Measurements from ENCODE around the gene SETBP1. TPM values are rescaled to one million over a fixed set of nuclear protein-coding genes. Genes with fewer than 3 reads are reported as not detected.

Gene SETBP1
- total RNA-seq, 1 donor from 2014 or later, result 12.4 TPM

GRCh38 chr18:44876024-44876423 lies 195.3 kb downstream of the SETBP1 start:
- no peak for FAIRE-seq
- Histone ChIP-seq H3K4me2 (ENCODE audit: low read length) (no peak overlapping the region), H3K9me3 (ENCODE audit: insufficient read depth, low read depth, low read length) (no peaks in the 10 kb centered on the region), H3K4me3 (ENCODE audit: insufficient read depth, low read depth, low read length) (no peak overlapping the region), H3K9ac (ENCODE audit: low read length) (no peak overlapping the region), H3K4me1 (ENCODE audit: insufficient read depth, low read length) (no peaks in the 10 kb centered on the region), H3K27ac (ENCODE audit: low read depth, low read length) (no peak overlapping the region), H3K27me3 (ENCODE audit: insufficient read depth, low read length) (no peaks in the 10 kb centered on the region), H3K79me2 (ENCODE audit: insufficient read depth, low read length) (no peaks in the 10 kb centered on the region), H2AFZ (ENCODE audit: low read depth, low read length) (no peak overlapping the region), H4K20me1 (ENCODE audit: insufficient read depth, low read length) (no peaks in the 10 kb centered on the region), H3K36me3 (ENCODE audit: insufficient read depth, low read length) (no peaks in the 10 kb centered on the region)
- DNase-seq (ENCODE audit: low read depth), result no peak
- no peaks in the 10 kb centered on the region for H3K4me1 Mint-ChIP-seq (ENCODE audit: low read depth, unreplicated experiment)
- H3K9me3 Mint-ChIP-seq (ENCODE audit: unreplicated experiment), result peaks cover 6% of the 10 kb centered on the region
- H3K27ac Mint-ChIP-seq (ENCODE audit: unreplicated experiment), result no peak overlapping the region
- peaks cover 2% of the 10 kb centered on the region for H3K27me3 Mint-ChIP-seq (ENCODE audit: low read depth, unreplicated experiment)
- peaks cover 11% of the 10 kb centered on the region for H3K36me3 Mint-ChIP-seq (ENCODE audit: low read depth, unreplicated experiment)
- TF ChIP-seq CTCF (IDR thresholded peaks at IDR 0.05; ENCODE audit: insufficient read depth, low read depth, low read length) (no peak), EZH2 (IDR thresholded peaks at IDR 0.05; ENCODE audit: insufficient read depth, low read length) (no peak)
- no peak overlapping the region for H3K4me3 Mint-ChIP-seq (ENCODE audit: unreplicated experiment)

- Histone ChIP-seq H2AFZ (ENCODE audit: low read depth, low read length) (no peak overlapping the region), H3K4me3 (ENCODE audit: insufficient read depth, low read depth, low read length) (no peak overlapping the region), H3K4me1 (ENCODE audit: insufficient read depth, low read length) (no peaks in the 10 kb centered on the region), H3K9ac (ENCODE audit: low read length) (no peak overlapping the region), H4K20me1 (ENCODE audit: insufficient read depth, low read length) (no peaks in the 10 kb centered on the region), H3K9me3 (ENCODE audit: insufficient read depth, low read depth, low read length) (no peaks in the 10 kb centered on the region), H3K4me2 (ENCODE audit: low read length) (no peak overlapping the region), H3K36me3 (ENCODE audit: insufficient read depth, low read length) (no peaks in the 10 kb centered on the region), H3K27me3 (ENCODE audit: insufficient read depth, low read length) (no peaks in the 10 kb centered on the region), H3K79me2 (ENCODE audit: insufficient read depth, low read length) (no peaks in the 10 kb centered on the region), H3K27ac (ENCODE audit: low read depth, low read length) (no peak overlapping the region)
- no peak overlapping the region for H3K27ac Mint-ChIP-seq (ENCODE audit: unreplicated experiment)
- no peak for TF ChIP-seq CTCF (IDR thresholded peaks at IDR 0.05; ENCODE audit: insufficient read depth, low read depth, low read length)
- TF ChIP-seq EZH2 (IDR thresholded peaks at IDR 0.05; ENCODE audit: insufficient read depth, low read length), result no peak
- no peak overlapping the region for H3K4me3 Mint-ChIP-seq (ENCODE audit: unreplicated experiment)
- peaks cover 11% of the 10 kb centered on the region for H3K36me3 Mint-ChIP-seq (ENCODE audit: low read depth, unreplicated experiment)
- peaks cover 6% of the 10 kb centered on the region for H3K9me3 Mint-ChIP-seq (ENCODE audit: unreplicated experiment)
- H3K4me1 Mint-ChIP-seq (ENCODE audit: low read depth, unreplicated experiment), result no peaks in the 10 kb centered on the region
- FAIRE-seq, result no peak
- DNase-seq (ENCODE audit: low read depth), result no peak
- peaks cover 2% of the 10 kb centered on the region for H3K27me3 Mint-ChIP-seq (ENCODE audit: low read depth, unreplicated experiment)
Measured at GRCh38 chr18:44876755-44877154, 196.1 kb downstream of the SETBP1 start.

GRCh38 chr18:44878335-44878734 lies 197.6 kb downstream of the SETBP1 start:
- Mint-ChIP-seq H3K36me3 (ENCODE audit: low read depth, unreplicated experiment) (peaks cover 11% of the 10 kb centered on the region), H3K27me3 (ENCODE audit: low read depth, unreplicated experiment) (peaks cover 2% of the 10 kb centered on the region), H3K9me3 (ENCODE audit: unreplicated experiment) (peaks cover 6% of the 10 kb centered on the region), H3K27ac (ENCODE audit: unreplicated experiment) (no peak overlapping the region), H3K4me1 (ENCODE audit: low read depth, unreplicated experiment) (no peaks in the 10 kb centered on the region), H3K4me3 (ENCODE audit: unreplicated experiment) (no peak overlapping the region)
- no peaks in the 10 kb centered on the region for H4K20me1 ChIP-seq (ENCODE audit: insufficient read depth, low read length)
- H3K4me1 ChIP-seq (ENCODE audit: insufficient read depth, low read length), result no peaks in the 10 kb centered on the region
- FAIRE-seq (no peak), DNase-seq (ENCODE audit: low read depth) (no peak)
- H3K4me3 ChIP-seq (ENCODE audit: insufficient read depth, low read depth, low read length), result no peak overlapping the region
- H3K9me3 ChIP-seq (ENCODE audit: insufficient read depth, low read depth, low read length), result no peaks in the 10 kb centered on the region
- H3K36me3 ChIP-seq (ENCODE audit: insufficient read depth, low read length), result no peaks in the 10 kb centered on the region
- TF ChIP-seq CTCF (IDR thresholded peaks at IDR 0.05; ENCODE audit: insufficient read depth, low read depth, low read length) (no peak), EZH2 (IDR thresholded peaks at IDR 0.05; ENCODE audit: insufficient read depth, low read length) (no peak)
- H3K27ac ChIP-seq (ENCODE audit: low read depth, low read length), result no peak overlapping the region
- no peak overlapping the region for H2AFZ ChIP-seq (ENCODE audit: low read depth, low read length)
- no peaks in the 10 kb centered on the region for H3K79me2 ChIP-seq (ENCODE audit: insufficient read depth, low read length)
- H3K9ac ChIP-seq (ENCODE audit: low read length), result no peak overlapping the region
- no peaks in the 10 kb centered on the region for H3K27me3 ChIP-seq (ENCODE audit: insufficient read depth, low read length)
- H3K4me2 ChIP-seq (ENCODE audit: low read length), result no peak overlapping the region

All from astrocyte (in vitro differentiated cells and primary cell).